Lung (tissue), 12 donors: Measurements from ENCODE around the gene LRRC1. TPM values are rescaled to one million over a fixed set of nuclear protein-coding genes. Genes with fewer than 3 reads are reported as not detected.
A peak's percentile ranks its signal among the peaks of the same experiment; 100 is the strongest.

ENCODE experiments used
- ATAC-seq: fragments of 200-7000 bp; cut with Tn5 transposase; one replicate; pipeline ENCODE4 v1.9.1; 2020; ENCODE audit warnings: moderate number of reproducible peaks; ENCODE audit not compliant: insufficient read depth, low FRiP score
- DNase-seq, 3 donors: peaks; one replicate each; pipeline ENCODE4 v3.0.0-alpha.2; 2013 to 2017
- H3K27ac ChIP-seq, 2 donors: one replicate each; pipeline ENCODE4 v1.5.1; 2013; ENCODE audit warnings: mild to moderate bottlenecking in 2 of 2, moderate library complexity in 2 of 2, control low read depth in 1 of 2, inconsistent platforms in 1 of 2, low read depth in 1 of 2, low read length in 1 of 2
- H3K27me3 ChIP-seq, 3 donors: one replicate each; pipeline ENCODE4 v1.5.1; 2013; ENCODE audit warnings: low read length in 2 of 3; ENCODE audit not compliant: control insufficient read depth in 3 of 3, insufficient read depth in 3 of 3
- H3K36me3 ChIP-seq, 4 donors: one replicate each; pipeline ENCODE4 v1.5.1; 2013; ENCODE audit warnings: low read length in 4 of 4, mild to moderate bottlenecking in 1 of 4, moderate library complexity in 1 of 4; ENCODE audit not compliant: control insufficient read depth in 4 of 4, insufficient read depth in 4 of 4
- H3K4me1 ChIP-seq, 5 donors: one replicate each; pipeline ENCODE4 v1.5.1; 2013; ENCODE audit warnings: low read length in 5 of 5, mild to moderate bottlenecking in 2 of 5, moderate library complexity in 1 of 5; ENCODE audit not compliant: control insufficient read depth in 5 of 5, insufficient read depth in 5 of 5
- H3K4me3 ChIP-seq: one replicate; pipeline ENCODE4 v1.5.1; 2013; ENCODE audit warnings: mild to moderate bottlenecking, control low read depth, moderate library complexity
- H3K9ac ChIP-seq, 2 donors: one replicate each; pipeline ENCODE4 v1.5.1; 2013; ENCODE audit warnings: low read length in 2 of 2, control low read depth in 1 of 2; ENCODE audit not compliant: insufficient read depth in 1 of 2
- H3K9me3 ChIP-seq, 4 donors: one replicate each; pipeline ENCODE4 v1.5.1; 2013; ENCODE audit warnings: low read length in 3 of 4, mild to moderate bottlenecking in 1 of 4, moderate library complexity in 1 of 4; ENCODE audit not compliant: control insufficient read depth in 4 of 4, insufficient read depth in 3 of 4
- WGBS, 2 donors: extraction: QIAGEN DNeasy Blood & Tissue Kit; methylation state at CpG; one replicate each; pipeline ENCODE4 v1.1.7; 2013; 5-methylcytosine and 5-hydroxymethylcytosine counted together
- polyA plus RNA-seq, 2 donors: library from polyadenylated mRNA; stranded (reverse); fragments of 200-250 nt; gene quantifications; one replicate each; pipeline ENCODE4 v1.2.1, GENCODE V29; 2013
- total RNA-seq, 2 donors: library from RNA; depleted of rRNA in 1 of 2; stranded (reverse); fragments of >200 nt in 1 of 2; gene quantifications; one replicate each; pipeline ENCODE4 v1.2.1, GENCODE V29; 2014 to 2021
- TF ChIP-seq, protein P1 (sequence below): IDR thresholded peaks from 2 replicates; pipeline ENCODE4 v1.5.1; 2012; ENCODE audit warnings: mild to moderate bottlenecking; ENCODE audit errors: control extremely low read depth, extremely low read depth
- donor health status: control.
- donor health status: control.
- donor health status: Bipolar disorder and iron deficiency.
- donor health status: healthy.
- donor health status: DM: yes; HTN: yes; CAD: no.

Gene LRRC1
- total and polyA plus RNA-seq, 4 donors: 4.8 to 19.9 (median 9.9) TPM

DNA sequence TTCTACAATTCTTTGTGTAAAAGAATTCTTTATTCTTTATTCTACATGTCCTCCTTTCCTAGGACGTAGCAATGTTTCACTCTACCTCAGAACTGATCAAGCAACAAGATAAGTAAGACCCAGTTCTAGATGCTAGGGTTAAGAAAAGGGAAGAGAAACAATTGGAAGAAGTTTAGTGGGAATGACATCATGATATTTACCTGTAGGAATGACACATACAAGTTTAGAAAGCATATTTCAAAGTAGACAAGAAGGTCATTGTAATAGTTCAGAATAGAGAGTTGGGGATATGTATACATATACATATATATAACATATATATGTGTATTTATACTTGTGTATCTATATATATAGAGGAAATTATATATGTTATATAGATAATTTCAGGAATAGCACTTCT, 43.4 kb upstream of the LRRC1 start:
- Histone ChIP-seq H3K36me3 (no peaks in the 10 kb centered on the region), H3K9ac (no peak overlapping the region), H3K27me3 (no peaks in the 10 kb centered on the region), H3K4me3 (no peak overlapping the region), H3K27ac (no peak overlapping the region), H3K4me1 (peaks cover 0 to 3% (median 0%) of the 10 kb centered on the region in 5 donors), H3K9me3 (no peaks in the 10 kb centered on the region)
- 0 to 50% methylated on average over 1 of the region's 1 CpG for WGBS, 2 donors
- no peak for ATAC-seq
- TF ChIP-seq, protein P1, sequence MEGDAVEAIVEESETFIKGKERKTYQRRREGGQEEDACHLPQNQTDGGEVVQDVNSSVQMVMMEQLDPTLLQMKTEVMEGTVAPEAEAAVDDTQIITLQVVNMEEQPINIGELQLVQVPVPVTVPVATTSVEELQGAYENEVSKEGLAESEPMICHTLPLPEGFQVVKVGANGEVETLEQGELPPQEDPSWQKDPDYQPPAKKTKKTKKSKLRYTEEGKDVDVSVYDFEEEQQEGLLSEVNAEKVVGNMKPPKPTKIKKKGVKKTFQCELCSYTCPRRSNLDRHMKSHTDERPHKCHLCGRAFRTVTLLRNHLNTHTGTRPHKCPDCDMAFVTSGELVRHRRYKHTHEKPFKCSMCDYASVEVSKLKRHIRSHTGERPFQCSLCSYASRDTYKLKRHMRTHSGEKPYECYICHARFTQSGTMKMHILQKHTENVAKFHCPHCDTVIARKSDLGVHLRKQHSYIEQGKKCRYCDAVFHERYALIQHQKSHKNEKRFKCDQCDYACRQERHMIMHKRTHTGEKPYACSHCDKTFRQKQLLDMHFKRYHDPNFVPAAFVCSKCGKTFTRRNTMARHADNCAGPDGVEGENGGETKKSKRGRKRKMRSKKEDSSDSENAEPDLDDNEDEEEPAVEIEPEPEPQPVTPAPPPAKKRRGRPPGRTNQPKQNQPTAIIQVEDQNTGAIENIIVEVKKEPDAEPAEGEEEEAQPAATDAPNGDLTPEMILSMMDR: no peak
- DNase-seq: no peak

DNA sequence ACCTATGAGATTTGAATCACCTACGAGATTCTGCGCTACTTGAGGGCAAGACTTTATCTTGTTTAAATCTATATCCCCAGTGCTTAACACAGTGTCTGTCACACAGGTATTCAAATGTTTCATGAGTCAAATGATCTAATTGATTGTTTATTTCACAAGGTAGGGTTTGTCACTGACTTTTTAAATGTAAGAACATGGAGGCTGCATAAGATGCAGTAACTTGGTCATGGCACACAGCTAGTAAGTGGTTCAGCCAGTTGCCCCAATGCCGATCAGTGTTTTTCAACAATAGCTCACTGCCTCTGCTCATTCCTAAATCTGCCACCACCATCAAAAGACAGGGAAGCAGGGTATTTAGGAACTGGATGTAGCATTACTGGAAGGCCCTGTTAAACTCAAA, 42.4 kb upstream of the LRRC1 start:
- Histone ChIP-seq H3K27ac (no peak overlapping the region), H3K9me3 (no peaks in the 10 kb centered on the region), H3K27me3 (no peaks in the 10 kb centered on the region), H3K9ac (no peak overlapping the region), H3K4me3 (no peak overlapping the region), H3K4me1 (no peaks in the 10 kb centered on the region), H3K36me3 (no peaks in the 10 kb centered on the region)
- 96 to 99% methylated on average over 3 of the region's 3 CpGs for WGBS, 2 donors
- DNase-seq: no peak
- ATAC-seq: no peak
- TF ChIP-seq, protein P1: no peak

DNA sequence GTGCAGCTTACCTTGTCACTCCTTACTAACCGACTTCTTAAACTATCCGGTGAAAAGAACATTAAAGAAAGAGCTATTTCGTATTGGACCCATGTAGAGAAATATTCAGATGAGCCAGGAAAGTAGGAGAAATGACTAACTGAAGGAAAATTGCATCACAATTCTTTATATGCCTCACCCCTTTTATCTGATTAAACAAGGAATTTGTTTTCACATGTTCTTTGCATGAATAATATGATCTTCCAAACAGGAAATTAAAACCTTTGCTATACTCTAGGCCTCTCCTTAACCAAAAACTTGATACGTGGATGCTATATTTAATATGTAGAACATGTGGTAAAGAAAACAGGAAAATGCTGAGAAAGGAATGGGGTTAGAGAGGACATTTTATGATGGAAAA, 41.9 kb upstream of the LRRC1 start:
- H3K9me3 ChIP-seq: no peaks in the 10 kb centered on the region
- H3K4me1 ChIP-seq: no peaks in the 10 kb centered on the region
- H3K36me3 ChIP-seq: no peaks in the 10 kb centered on the region
- no peak overlapping the region for H3K9ac ChIP-seq
- no peak overlapping the region for H3K27ac ChIP-seq
- TF ChIP-seq, protein P1: no peak
- DNase-seq (no peak), ATAC-seq (peak; percentile 34)
- no peaks in the 10 kb centered on the region for H3K27me3 ChIP-seq
- no peak overlapping the region for H3K4me3 ChIP-seq
- WGBS, 2 donors: 86 to 91% methylated on average over 4 of the region's 4 CpGs

DNA sequence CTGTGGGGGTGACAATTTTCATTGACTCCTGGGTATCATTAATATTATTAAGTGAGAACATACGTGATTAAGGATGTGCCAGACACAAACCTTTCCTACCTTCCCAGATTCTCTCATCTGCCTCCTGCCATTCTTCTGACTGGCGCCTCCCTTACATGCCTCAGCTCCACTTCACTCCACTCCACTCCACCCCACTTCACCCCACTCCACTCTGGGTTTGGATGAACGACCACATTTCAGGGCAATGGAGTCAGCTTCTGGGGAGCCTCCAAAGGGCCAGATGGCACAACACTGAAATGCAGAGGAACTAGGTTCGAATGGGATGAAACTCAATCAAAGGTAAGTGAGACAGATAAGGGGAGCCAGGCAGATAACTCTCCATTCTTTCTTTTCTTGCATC, 40.5 kb upstream of the LRRC1 start:
- ATAC-seq: no peak
- H3K4me3 ChIP-seq: no peak overlapping the region
- H3K4me1 ChIP-seq: no peaks in the 10 kb centered on the region
- H3K9ac ChIP-seq: no peak overlapping the region
- WGBS, 2 donors: 69 to 77% methylated on average over 4 of the region's 4 CpGs
- H3K9me3 ChIP-seq: no peaks in the 10 kb centered on the region
- H3K27ac ChIP-seq: no peak overlapping the region
- H3K36me3 ChIP-seq: no peaks in the 10 kb centered on the region
- TF ChIP-seq, protein P1: no peak
- no peaks in the 10 kb centered on the region for H3K27me3 ChIP-seq
- no peak for DNase-seq
